GM12801 (cell line): ENCODE measurements around the gene ADK.

Source experiments
- TF ChIP-seq, protein P1 (sequence below): IDR thresholded peaks from one replicate; pipeline ENCODE4 v1.5.1; 2011; ENCODE audit warnings: control low read depth; ENCODE audit not compliant: insufficient read length; ENCODE audit errors: extremely low read depth

Gene ADK

DNA sequence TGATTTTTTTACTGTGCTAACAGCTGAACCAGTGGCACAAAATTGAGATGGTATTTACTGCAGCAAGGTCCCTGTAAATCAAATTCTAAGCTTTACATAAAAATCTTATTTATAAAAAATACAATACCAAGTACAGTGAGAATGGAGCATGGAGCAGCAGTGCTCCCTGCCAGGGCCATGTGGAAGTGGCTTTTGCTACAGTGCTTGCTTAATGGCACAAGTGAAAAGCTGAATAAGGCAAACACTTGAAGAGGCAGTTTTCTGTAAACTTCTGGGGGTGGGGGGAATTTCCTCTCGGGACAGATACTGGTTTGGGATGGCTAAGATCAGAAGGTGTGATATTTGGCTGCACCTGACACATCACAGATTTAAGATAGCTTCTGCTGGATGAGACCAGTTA is 27.9 kb upstream of the ADK start:
- TF ChIP-seq, protein P1, sequence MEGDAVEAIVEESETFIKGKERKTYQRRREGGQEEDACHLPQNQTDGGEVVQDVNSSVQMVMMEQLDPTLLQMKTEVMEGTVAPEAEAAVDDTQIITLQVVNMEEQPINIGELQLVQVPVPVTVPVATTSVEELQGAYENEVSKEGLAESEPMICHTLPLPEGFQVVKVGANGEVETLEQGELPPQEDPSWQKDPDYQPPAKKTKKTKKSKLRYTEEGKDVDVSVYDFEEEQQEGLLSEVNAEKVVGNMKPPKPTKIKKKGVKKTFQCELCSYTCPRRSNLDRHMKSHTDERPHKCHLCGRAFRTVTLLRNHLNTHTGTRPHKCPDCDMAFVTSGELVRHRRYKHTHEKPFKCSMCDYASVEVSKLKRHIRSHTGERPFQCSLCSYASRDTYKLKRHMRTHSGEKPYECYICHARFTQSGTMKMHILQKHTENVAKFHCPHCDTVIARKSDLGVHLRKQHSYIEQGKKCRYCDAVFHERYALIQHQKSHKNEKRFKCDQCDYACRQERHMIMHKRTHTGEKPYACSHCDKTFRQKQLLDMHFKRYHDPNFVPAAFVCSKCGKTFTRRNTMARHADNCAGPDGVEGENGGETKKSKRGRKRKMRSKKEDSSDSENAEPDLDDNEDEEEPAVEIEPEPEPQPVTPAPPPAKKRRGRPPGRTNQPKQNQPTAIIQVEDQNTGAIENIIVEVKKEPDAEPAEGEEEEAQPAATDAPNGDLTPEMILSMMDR = no peak

DNA sequence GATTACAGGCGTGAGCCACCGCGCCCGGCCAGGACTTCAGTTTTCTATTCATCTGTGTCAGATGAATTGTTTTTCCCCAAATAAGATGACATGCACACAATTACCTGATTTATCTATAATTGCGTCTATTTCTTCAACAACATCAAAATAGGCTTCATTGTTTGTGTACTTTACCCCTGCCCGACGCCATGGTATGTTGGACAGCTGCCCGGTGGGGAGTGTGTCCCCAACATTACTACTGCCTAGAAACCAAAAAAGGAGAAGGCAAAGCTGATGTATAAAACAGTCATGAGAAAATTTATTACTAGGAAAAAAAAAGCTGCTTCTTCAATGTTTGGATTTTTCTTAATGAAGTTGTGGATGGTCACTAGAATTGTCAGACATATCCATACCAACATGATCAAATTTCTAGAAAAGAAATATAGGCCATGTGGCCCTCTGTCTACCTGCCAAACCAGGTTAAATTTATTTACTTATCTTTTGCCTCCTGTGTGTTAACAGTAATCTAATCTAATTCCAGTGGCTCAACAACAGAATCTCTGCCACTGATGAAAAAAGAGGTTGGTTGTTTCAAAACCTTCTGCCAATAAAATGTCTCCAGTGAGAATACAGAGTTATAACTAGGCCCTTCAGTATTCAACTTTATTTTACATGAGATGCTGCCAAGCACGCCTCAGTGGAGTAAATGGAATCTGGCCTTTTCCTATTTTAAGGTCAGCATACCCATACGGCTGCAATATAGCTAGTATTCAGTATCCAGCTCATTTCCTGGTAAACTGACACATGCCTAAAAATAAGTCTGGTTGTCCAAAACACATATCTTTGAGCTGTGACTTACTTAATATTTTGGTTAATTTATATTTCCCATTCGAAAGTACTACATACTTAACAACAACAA is 16.8 kb upstream of the ADK start:
- TF ChIP-seq, protein P1 = no peak

DNA sequence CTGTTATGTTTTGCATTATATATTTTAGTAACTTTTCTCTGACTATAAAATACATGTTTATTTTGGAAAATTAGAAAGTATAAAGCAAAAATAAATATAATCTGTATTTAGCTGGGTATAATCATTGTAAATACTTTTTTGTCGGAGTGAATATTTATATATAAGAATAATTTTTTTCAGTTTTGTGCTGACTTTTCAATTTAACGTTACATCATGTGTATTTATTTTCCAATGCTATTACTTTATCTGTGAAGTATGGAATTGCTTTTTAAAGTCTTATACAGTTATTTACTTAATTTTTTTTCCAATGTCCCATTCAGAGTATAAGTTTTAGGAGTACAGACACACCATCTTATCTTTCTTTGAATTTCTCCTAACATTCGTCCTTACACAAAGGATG is 15.6 kb upstream of the ADK start:
- TF ChIP-seq, protein P1 = no peak

DNA sequence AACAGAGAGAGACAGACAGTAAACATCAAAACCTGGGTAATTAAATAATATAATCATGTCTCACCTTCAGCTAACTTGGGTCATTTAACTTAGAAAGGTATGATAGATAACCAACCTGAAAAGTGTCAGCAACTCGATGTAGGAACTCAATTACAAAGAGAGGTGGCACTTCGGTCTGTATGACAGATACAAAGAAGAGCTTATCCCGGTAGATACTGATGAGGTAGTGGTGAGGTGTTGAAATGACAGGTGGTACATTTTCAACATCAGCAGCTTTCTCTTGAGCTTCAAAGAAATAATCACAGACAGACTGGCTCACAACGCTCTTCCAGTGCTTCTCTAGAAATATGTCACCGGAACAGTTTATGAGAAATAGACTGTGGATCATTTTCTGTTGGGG is 13.0 kb upstream of the ADK start:
- TF ChIP-seq, protein P1 = no peak

DNA sequence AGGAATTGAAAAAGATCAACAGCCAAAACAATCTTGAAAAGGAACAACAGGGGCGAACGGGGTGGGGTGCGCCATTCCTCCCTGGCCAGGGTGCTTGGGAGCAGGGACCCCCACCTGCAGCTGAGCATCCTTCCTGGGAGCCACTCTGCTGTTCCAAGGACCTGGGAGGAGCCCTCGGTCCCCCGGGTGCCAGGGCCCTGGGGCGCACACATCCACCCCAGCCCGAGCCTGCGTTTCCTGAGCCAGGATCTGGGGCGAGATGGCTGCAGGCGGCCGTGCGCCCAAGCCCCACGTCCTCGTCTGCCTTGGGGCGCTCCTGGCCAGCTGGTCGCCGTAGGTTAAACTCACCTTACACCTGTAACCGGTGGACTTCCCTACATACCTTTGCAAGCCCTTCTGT is 11.0 kb upstream of the ADK start:
- TF ChIP-seq, protein P1 = no peak

DNA sequence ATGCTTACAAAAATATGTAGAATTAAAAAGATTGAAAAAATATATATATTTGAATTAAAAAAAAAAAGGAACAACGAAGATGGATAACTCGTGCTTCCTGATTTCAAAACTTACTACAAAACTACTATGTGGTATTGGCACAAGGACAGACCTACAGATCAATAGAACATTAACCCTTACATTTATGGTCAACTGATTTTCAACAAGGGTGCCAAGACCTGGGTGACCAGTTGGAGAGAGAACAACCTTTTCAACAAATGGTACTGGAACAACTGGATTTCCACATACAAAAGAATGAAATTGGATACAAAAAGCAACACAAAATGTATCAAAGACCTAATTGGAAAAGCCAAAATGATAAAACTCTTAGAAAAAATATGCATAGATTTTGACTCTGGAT is 10.5 kb upstream of the ADK start:
- TF ChIP-seq, protein P1 = no peak

DNA sequence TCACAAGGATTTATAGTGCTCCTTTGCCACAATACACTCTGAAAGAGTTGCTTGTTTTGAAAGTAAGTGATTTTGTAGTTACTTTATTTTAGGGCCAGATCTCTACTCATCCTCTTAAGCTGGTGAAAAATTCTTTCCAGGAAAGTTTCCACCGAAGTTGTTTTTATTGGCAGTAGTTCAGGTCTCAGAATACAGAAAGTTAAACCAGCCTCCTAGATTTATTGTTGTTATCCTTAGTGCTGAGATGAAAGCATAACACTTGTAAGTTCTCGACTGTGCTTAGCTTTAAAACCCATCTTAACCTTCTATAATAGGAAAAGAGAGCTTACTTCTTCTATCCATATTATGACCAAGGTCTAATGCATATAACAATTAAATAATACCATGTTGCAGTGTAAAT is 5.9 kb upstream of the ADK start:
- TF ChIP-seq, protein P1 = no peak
